Measurements from ENCODE around the gene NT5DC4. TPM values are rescaled to one million over a fixed set of nuclear protein-coding genes. Genes with fewer than 3 reads are reported as not detected.
A peak's percentile ranks its signal among the peaks of the same experiment; 100 is the strongest.

Gene NT5DC4
- polyA plus RNA-seq, 1 of the 3 experiments (the other 2 are of a cell fraction), result not detected

- 94% methylated on average over 7 of the region's 7 CpGs for WGBS (ENCODE audit: low lambda C conversion rate)
- Histone ChIP-seq H4K20me1 (ENCODE audit: insufficient read depth) (no peaks in the 10 kb centered on the region), H3K9ac (no peak overlapping the region), H3K9me2 (no peaks in the 10 kb centered on the region), H3K27ac (ENCODE audit: low read depth in 2 of 2, low read length in 1 of 2) (no peak overlapping the region), H3K36me3 (replicated peaks in 1 of 2; ENCODE audit: control insufficient read depth in 1 of 2, insufficient read depth in 2 of 2, low read length in 1 of 2) (peaks cover 34 to 37% of the 10 kb centered on the region in 2 experiments), H3K4me3 (ENCODE audit: low read depth in 2 of 2, low read length in 1 of 2) (no peak overlapping the region), H3K79me2 (ENCODE audit: insufficient read depth) (no peaks in the 10 kb centered on the region), H3K27me3 (ENCODE audit: insufficient read depth) (no peaks in the 10 kb centered on the region), H3K4me1 (ENCODE audit: control insufficient read depth in 1 of 2, insufficient read depth in 2 of 2, low read depth in 1 of 2, low read length in 1 of 2) (no peaks in the 10 kb centered on the region), H3F3A (replicated peaks; ENCODE audit: insufficient read depth) (peaks cover 20% of the 10 kb centered on the region), H2AFZ (ENCODE audit: low read depth) (no peak overlapping the region), H3K9me3 (no peaks in the 10 kb centered on the region), H3K4me2 (no peak overlapping the region)
- ChIA-PET POLR2A (no interaction called here), CTCF (interaction anchor here (0.7 to 5.4 kb wide), 6 partner anchors 10 to 219 kb away, joined by 3 to 47 read pairs (median 14); no protein-coding TSS in a partner anchor)
- TF ChIP-seq MAX (IDR thresholded peaks at IDR 0.05; ENCODE audit: low read depth), result no peak
- TF ChIP-seq ZBTB33 (IDR thresholded peaks at IDR 0.05; ENCODE audit: borderline replicate concordance, low read depth), result no peak
- TF ChIP-seq ELF1 (IDR thresholded peaks at IDR 0.05), result no peak
- no peak for DNase-seq
Observed at GRCh38 chr2:112740527-112740926, 19.7 kb downstream of the NT5DC4 start.

GRCh38 chr2:112749755-112750559, 29.1 kb downstream of the NT5DC4 start:
- POLR2A ChIA-PET, result interaction anchor here (0.7 kb wide), 1 partner anchor 15 kb away, joined by 4 read pairs; no protein-coding TSS in a partner anchor
- TF ChIP-seq JUND (IDR thresholded peaks at IDR 0.05) (no peak), TCF12 (IDR thresholded peaks at IDR 0.05) (no peak), REST (IDR thresholded peaks at IDR 0.05; ENCODE audit: low read depth, low read length) (no peak), RCOR1 (IDR thresholded peaks at IDR 0.05; ENCODE audit: low read length) (0 out of 2 replicates have a peak, but pooled peaks have one; percentile 43), RAD21 (IDR thresholded peaks at IDR 0.05; ENCODE audit: low read length) (peak; percentile 76), MXI1 (IDR thresholded peaks at IDR 0.05; ENCODE audit: low read depth, low read length) (no peak), CTCF (IDR thresholded peaks at IDR 0.05) (peak; percentile 98), TAF1 (IDR thresholded peaks at IDR 0.05; ENCODE audit: borderline replicate concordance, low read depth, low read length) (no peak), SMC3 (IDR thresholded peaks at IDR 0.05; ENCODE audit: low read depth, low read length) (peak; percentile 89), YY1 (IDR thresholded peaks at IDR 0.05; ENCODE audit: low read depth) (no peak)
- Histone ChIP-seq H3K4me1 (ENCODE audit: control insufficient read depth in 1 of 2, insufficient read depth in 2 of 2, low read depth in 1 of 2, low read length in 1 of 2) (peaks cover 0 to 7% of the 10 kb centered on the region in 2 experiments; a peak in 1 of 4 replicates), H2AFZ (ENCODE audit: low read depth) (peak overlapping the region; percentile 43), H3K4me3 (ENCODE audit: low read depth in 2 of 2, low read length in 1 of 2) (no peak overlapping the region; a peak in 1 of 4 replicates), H3K9me2 (no peaks in the 10 kb centered on the region), H4K20me1 (ENCODE audit: insufficient read depth) (no peaks in the 10 kb centered on the region), H3K79me2 (ENCODE audit: insufficient read depth) (peaks cover 67% of the 10 kb centered on the region), H3K9me3 (no peaks in the 10 kb centered on the region), H3K36me3 (replicated peaks in 1 of 2; ENCODE audit: control insufficient read depth in 1 of 2, insufficient read depth in 2 of 2, low read length in 1 of 2) (peaks cover 11 to 37% of the 10 kb centered on the region in 2 experiments), H3K27ac (ENCODE audit: low read depth in 2 of 2, low read length in 1 of 2) (peak overlapping the region; percentile 1 to 57; a peak in 3 of 4 replicates), H3F3A (replicated peaks; ENCODE audit: insufficient read depth) (peaks cover 23% of the 10 kb centered on the region), H3K27me3 (ENCODE audit: insufficient read depth) (no peaks in the 10 kb centered on the region), H3K9ac (no peak overlapping the region), H3K4me2 (peak overlapping the region; percentile 29; the same call in 1 of the 2 replicates)
- peak; percentile 72 for DNase-seq
- CTCF ChIA-PET, result interaction anchor here (0.6 to 5.3 kb wide), 34 partner anchors 9 to 230 kb away, joined by 3 to 102 read pairs (median 4); partner anchors contain the start of gene CKAP2L
- WGBS (ENCODE audit: low lambda C conversion rate), result 70% methylated on average over 9 of the region's 9 CpGs
